Naive B cell (primary cell): Measurements from ENCODE around the gene ITPA. TPM values are rescaled to one million over a fixed set of nuclear protein-coding genes. Genes with fewer than 3 reads are reported as not detected.

Source experiments
- ATAC-seq, 2 donors: fragments of 150-1000 bp; cut with Tn5 transposase; 2 replicates each; pipeline ENCODE4 v1.10.0; 2021; ENCODE audit warnings: low read depth in 2 of 2, mild to moderate bottlenecking in 2 of 2, moderate library complexity in 2 of 2
- DNase-seq: peaks from one replicate; pipeline ENCODE4 v3.0.0; 2022
- H3K27ac Mint-ChIP-seq, 6 donors: one replicate each; pipeline ENCODE4 v1.8.0; 2020 to 2022; ENCODE audit warnings: mild to moderate bottlenecking in 6 of 6, mixed read lengths in 6 of 6, moderate library complexity in 5 of 6, inconsistent platforms in 2 of 6
- H3K27me3 Mint-ChIP-seq, 3 donors: one replicate each; pipeline ENCODE4 v1.8.0; 2021 to 2022; ENCODE audit warnings: mixed read lengths in 3 of 3, mild to moderate bottlenecking in 1 of 3
- H3K36me3 Mint-ChIP-seq, 2 donors: one replicate each; pipeline ENCODE4 v1.8.0; 2020 to 2022; ENCODE audit warnings: mixed read lengths in 2 of 2, inconsistent platforms in 1 of 2, mild to moderate bottlenecking in 1 of 2
- H3K4me1 Mint-ChIP-seq, 3 donors: one replicate each; pipeline ENCODE4 v1.8.0; 2020 to 2022; ENCODE audit warnings: mixed read lengths in 3 of 3, inconsistent platforms in 1 of 3, mild to moderate bottlenecking in 1 of 3, moderate library complexity in 1 of 3
- H3K4me3 Mint-ChIP-seq, 8 donors: one replicate each; pipeline ENCODE4 v1.8.0; 2020 to 2022; ENCODE audit warnings: mild to moderate bottlenecking in 8 of 8, mixed read lengths in 8 of 8, moderate library complexity in 8 of 8, inconsistent platforms in 2 of 8
- H3K9me3 Mint-ChIP-seq, 7 donors: one replicate each; pipeline ENCODE4 v1.8.0; 2020 to 2022; ENCODE audit warnings: mixed read lengths in 7 of 7, mild to moderate bottlenecking in 5 of 7, inconsistent platforms in 2 of 7, moderate library complexity in 1 of 7
- polyA plus RNA-seq, 6 donors: library from polyadenylated mRNA; unstranded; fragments of 300-500 nt; fragmentation: Illumina TruSeq; gene quantifications; one replicate each; pipeline ENCODE4 v1.2.3, GENCODE V29; 2021; ENCODE audit warnings: low read depth in 6 of 6

ITPA gene
- polyA plus RNA-seq, 6 donors from 2014 or later: 49.1 to 89.5 (median 75.0) TPM

DNA sequence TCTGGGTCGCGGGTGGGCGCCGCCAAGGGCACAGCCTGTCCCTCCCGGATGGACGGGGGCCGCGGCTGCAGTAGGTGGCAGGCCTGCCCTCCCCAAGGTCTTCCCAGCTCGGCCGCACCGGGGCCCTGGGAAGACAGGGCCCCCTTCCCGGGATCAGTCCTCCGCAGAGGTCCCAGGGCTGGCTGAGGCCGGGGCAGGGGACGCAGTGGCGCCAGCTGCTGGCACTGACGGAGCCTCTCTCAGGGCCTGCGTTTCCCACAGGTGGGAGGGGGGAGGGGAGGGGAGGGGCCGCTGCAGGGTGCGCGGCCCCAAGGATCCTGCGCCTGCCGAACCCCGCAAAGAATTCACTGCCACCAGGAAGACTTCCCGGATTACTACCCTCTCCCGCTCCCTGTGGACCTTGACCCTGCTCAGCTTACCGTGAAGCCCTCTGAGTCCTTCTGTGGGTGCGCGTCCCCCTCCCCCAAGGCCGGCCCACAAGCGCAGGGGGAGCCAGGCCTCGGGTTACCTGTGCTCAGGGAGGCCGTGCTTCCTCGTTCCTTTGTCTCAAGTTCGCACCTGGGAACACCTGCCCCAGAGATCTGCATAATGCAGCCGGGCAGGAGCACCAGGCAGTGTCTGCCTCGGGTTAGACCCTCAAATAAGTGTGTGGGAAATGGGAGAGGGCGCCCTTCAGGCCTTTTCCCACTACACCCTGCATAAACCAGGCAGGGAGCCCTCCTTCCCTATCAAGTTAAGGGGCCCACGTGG lies 41.0 kb upstream of the ITPA start:
- peak overlapping the region in 2 of 6 donors; percentile 59 to 74 for H3K27ac Mint-ChIP-seq

DNA sequence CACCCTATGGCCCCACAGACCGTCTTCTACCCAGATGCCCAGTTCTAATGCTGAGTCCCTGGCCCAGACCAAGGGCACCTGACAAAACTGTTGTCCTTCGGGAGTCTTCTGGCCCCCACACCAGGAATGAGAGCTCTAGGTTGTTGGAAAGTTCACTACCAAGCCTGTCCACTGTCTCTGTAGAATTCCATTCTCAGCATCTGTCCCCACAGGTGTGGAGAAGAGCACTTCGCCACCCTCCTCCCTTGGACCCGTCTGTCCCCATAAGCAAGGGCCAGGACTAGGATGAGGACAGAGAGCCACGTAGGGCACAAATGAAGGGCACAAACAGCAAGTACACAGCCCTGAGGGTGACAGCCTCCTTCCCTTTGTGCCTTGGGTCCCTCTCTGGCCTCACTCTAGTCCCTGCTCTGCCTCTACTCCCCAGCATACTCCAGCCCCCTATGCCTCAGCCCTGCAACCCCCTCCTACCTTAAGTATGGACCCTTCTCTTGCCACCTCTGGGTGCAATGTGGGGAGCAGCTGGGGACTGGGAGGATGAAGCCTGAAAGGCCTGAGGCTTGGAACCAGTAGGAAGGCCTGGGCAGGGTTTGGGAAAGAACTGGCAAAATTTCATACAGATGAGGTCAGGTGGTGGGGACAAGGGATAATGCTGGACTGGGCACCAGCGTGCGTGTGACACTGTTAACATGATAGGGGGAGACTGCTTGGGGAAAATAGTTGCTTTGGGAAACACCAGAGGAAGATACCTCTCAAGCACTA lies 40.3 kb upstream of the ITPA start:
- Mint-ChIP-seq H3K27ac (peak overlapping the region in 3 of 6 donors; percentile 2 to 74 (median 59)), H3K4me1 (peaks cover 9 to 23% (median 18%) of the 10 kb centered on the region in 3 donors), H3K27me3 (peaks cover 24 to 64% (median 38%) of the 10 kb centered on the region in 3 donors), H3K4me3 (peak overlapping the region in 3 of 8 donors; percentile 7 to 30 (median 17)), H3K36me3 (no peaks in the 10 kb centered on the region), H3K9me3 (no peaks in the 10 kb centered on the region)
- no peak for ATAC-seq
- DNase-seq: no peak

More for the DNA sequence above, 41.0 kb upstream of the ITPA start:
- Mint-ChIP-seq H3K36me3 (no peaks in the 10 kb centered on the region), H3K27me3 (peaks cover 28 to 64% (median 38%) of the 10 kb centered on the region in 3 donors), H3K4me1 (peaks cover 9 to 18% (median 18%) of the 10 kb centered on the region in 3 donors), H3K4me3 (peak overlapping the region in 3 of 8 donors; percentile 7 to 30 (median 17)), H3K9me3 (no peaks in the 10 kb centered on the region)
- no peak for DNase-seq
- no peak for ATAC-seq

DNA sequence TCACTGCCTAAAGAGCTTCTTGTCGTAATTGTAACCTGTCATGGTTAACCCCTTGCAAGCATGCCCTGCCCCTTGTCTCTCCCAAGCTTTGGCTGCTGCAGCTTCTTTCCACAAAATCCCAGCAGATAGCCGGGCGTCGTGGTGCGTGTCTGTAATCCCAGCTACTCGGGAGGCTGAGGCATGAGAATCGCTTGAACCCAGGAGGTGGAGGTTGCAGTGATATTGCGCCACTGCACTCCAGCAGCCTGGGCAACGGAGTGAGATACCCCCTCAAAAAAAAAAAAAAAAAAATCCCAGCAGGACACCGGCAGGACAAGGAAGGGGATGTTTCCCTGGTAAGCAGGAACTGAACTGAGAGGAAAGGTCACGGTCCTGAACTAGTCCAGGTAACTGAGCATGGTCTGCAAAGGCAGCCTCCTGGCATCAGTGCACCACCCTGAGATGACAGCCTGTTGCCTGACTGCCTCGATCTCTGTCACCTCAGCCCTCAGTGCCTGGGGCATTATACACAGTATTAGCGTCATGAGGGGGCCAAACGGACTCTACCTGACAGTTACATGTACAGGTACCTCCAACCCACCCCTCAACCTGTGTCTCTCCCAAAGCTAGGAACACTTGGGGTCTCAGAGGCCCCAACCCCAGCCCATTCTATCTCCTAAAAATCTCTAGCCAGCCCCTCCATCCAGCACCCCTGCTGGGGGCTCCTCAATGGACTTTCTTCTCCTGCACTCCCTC lies 37.7 kb upstream of the ITPA start:
- Mint-ChIP-seq H3K27ac (peak overlapping the region in 4 of 6 donors; percentile 6 to 87 (median 26)), H3K4me1 (peaks cover 12 to 32% (median 23%) of the 10 kb centered on the region in 3 donors), H3K9me3 (no peaks in the 10 kb centered on the region), H3K36me3 (no peaks in the 10 kb centered on the region), H3K27me3 (peaks cover 33 to 69% (median 55%) of the 10 kb centered on the region in 3 donors), H3K4me3 (peak overlapping the region; percentile 27 to 94 (median 82))
- no peak for ATAC-seq
- no peak for DNase-seq

DNA sequence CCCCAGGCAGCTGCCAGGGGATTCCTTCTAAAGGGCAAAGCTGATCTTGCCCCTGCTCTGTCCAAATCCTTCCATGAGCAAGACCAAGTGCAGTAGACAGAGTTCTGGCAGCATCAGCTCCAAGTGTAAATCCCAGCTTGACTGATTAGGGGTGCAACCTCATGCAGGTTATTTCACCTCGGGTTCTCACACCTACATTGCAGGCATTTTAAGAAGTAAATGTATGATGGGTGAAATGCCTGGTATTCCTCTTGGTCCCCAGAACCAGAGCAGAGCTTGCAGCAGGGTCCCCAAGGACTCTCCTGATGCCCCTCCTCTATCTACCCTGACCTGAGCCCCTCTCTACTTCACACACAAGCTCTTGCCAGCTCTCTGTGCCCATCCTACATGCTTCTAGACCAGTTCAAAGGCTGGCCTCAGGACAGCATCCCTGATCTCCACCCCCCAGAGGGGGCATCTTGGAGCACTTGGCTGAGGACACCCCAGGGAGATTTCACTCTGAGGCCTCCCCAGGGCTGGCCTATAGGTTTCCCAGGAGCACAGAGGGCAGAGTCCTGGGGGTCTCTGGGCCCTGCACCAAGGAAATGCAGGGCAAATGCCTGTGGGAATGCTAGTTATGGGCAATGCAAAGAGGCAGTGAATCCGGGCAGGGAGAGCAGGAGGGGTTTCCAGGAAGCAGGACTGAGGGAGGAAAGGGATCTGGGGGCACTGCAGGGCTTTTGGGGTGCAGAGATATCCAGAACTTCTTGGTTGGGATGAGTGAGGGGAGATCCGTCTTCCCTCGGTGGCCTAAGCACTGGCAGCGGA lies 37.0 kb upstream of the ITPA start:
- Mint-ChIP-seq H3K9me3 (no peaks in the 10 kb centered on the region), H3K4me1 (peaks cover 12 to 31% (median 22%) of the 10 kb centered on the region in 3 donors), H3K36me3 (no peaks in the 10 kb centered on the region), H3K27ac (peak overlapping the region in 4 of 6 donors; percentile 70 to 97 (median 80)), H3K27me3 (peaks cover 33 to 62% (median 52%) of the 10 kb centered on the region in 3 donors), H3K4me3 (peak overlapping the region; percentile 81 to 94 (median 85))
- ATAC-seq: no peak
- DNase-seq: no peak

DNA sequence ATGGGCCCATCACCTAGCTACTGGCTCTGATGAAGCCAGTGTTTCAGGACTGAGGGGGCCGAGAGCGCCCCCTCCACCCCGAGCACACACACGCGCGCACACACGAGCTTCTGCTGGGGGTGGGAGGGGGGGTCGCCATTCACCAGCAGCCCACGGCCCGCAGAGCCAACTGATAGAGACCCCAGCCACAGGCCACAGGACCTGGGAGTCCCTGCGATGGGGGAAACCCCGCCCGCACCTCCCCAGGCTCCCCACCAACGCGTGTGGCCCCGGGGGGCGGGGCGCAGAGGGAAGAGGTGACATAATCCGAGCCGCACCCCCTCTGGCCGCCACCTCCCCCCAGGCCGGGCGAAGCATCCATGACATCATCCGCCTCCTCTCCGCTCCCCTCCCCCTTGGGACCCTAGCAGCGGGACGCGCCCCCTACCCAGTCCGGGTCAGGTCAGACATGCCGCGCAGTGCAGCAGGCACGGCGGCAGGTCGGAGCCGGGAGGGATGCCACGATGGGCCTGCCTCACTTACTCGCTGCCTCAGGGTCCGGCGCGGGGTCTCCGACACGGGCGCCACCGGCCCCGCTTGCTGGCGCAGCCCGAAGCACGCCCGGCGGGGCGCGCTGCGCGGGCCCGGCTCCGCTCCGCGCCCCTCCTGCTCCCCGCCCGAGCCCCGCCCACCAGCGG lies 36.2 kb upstream of the ITPA start, which contains the start of gene LZTS3:
TSS of gene LZTS3 (minus strand) at position 617 of the 677 bp plus-strand sequence. CDS start 6,386 bp downstream, outside the sequence.
- peak within 1 kb of the TSS; percentile 81 to 94 (median 86) for H3K4me3 Mint-ChIP-seq
- peaks cover 33 to 58% (median 48%) of the 10 kb centered on the region in 3 donors for H3K27me3 Mint-ChIP-seq
- DNase-seq: peak; percentile 85
- no peaks in the 10 kb centered on the region for H3K9me3 Mint-ChIP-seq
- peaks cover 12 to 27% (median 18%) of the 10 kb centered on the region in 3 donors for H3K4me1 Mint-ChIP-seq
- H3K27ac Mint-ChIP-seq: peak within 1 kb of the TSS in 5 of 6 donors; percentile 65 to 97 (median 74)
- peak; percentile 83 to 84 for ATAC-seq
- H3K36me3 Mint-ChIP-seq: no peaks in the 10 kb centered on the region

DNA sequence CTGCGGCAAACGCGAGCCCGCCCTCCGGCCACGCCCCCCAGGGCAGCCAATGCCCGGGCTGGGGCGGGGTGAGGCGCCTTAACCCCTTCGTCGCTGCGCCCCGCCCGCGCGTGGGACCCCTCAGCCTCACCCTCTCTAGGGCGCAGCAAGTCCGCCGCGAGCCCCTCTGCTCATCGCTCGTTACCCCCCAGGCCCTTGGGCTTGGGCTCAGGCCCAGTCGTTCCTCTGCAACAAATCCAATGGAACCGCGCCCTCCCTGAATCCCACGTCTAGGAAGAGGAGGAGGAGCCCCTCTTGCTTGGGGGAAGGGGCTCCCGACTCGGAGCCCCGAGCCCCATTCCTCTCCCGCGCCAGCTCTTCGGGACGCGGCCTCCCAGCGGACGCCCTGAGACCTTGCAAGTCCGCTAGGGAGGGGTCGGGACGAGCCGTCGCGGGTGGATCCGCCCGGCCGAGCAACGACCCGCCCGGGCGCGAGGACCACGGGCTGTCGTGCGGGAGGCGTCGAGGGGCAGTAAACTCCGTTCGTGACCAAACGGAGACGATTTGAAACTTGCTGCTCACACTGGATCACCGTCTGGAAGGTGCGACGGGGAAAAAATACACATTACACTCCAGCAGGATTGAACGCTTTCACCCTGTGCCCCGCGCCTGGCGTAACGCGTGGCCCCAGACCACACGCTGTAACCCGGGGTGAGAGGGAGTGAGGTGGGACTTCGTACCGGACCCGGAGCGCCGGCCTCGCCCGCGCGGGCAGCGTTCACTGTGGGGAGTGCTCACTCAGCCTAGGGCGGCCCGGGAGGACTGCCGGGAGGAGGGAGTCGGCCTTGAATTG lies 35.5 kb upstream of the ITPA start:
- DNase-seq (peak; percentile 88), ATAC-seq (peak; percentile 8 to 10)
- H3K9me3 Mint-ChIP-seq: no peaks in the 10 kb centered on the region
- peaks cover 28 to 51% (median 41%) of the 10 kb centered on the region in 3 donors for H3K27me3 Mint-ChIP-seq
- peak overlapping the region; percentile 60 to 91 (median 84) for H3K4me3 Mint-ChIP-seq
- peak overlapping the region in 5 of 6 donors; percentile 38 to 89 (median 74) for H3K27ac Mint-ChIP-seq
- H3K4me1 Mint-ChIP-seq: peaks cover 8 to 22% (median 14%) of the 10 kb centered on the region in 3 donors
- H3K36me3 Mint-ChIP-seq: no peaks in the 10 kb centered on the region

DNA sequence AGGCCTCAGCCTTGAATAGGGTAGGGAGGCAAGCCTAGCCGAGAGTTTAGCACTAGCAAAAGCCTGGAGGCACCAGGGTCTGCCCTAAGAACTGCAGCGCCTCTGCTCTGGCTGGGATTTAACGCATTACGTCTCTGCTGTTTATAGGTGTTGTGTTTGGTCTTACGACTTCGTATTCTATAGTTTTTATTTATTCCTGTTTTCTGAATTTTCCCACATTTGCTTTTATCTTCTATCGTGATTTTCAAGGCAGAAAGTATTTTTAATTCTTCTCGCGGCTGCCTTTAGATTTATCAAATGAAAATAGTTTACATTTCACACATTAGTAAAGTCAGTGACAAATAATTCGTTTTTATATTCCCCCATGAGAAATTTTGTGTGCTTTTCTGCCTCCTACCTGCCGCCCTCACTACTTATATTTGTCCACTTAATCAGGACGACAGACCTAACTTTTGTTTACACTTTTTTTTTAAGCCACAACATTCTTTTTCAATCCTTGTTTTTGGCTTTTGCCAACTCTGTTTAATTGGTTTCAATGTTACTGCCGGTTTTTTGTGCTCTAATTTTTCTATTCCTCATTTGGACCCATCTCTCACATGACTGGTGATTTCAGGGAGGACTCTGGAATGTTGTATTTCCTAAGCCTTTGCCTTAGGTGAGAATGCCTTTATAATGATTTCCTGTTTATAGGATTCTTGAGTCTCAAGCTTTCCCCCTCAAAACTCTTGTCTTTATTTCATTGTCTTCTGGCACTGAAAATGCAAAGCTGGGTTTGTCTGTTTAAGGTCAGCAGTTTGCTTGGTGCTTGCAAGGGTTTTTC lies 34.6 kb upstream of the ITPA start:
- H3K36me3 Mint-ChIP-seq: no peaks in the 10 kb centered on the region
- ATAC-seq (no peak), DNase-seq (no peak)
- H3K9me3 Mint-ChIP-seq: no peaks in the 10 kb centered on the region
- H3K4me3 Mint-ChIP-seq: peak overlapping the region; percentile 60 to 91 (median 84)
- peaks cover 8 to 21% (median 11%) of the 10 kb centered on the region in 3 donors for H3K4me1 Mint-ChIP-seq
- peak overlapping the region in 5 of 6 donors; percentile 34 to 89 (median 68) for H3K27ac Mint-ChIP-seq
- H3K27me3 Mint-ChIP-seq: peaks cover 20 to 43% (median 33%) of the 10 kb centered on the region in 3 donors

DNA sequence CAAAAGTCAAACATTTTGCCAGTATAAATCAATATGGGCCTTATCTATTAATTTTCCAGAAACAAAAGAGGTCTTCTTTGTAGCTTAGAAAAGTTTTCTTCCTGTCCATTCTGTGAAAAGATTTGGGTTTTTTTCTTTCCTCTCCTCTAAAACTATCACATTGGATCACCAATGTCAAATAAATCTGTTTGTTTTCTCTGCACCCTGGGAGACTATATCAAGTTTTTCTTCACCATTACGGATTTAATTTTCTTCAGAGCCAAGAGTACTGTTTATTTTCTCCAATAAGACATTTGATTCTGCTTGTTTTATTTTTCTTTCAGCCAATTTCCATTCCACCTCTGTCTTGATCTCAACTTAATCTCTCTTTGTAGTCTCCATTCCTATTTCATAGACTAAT lies 34.0 kb upstream of the ITPA start:
- H3K9me3 Mint-ChIP-seq: no peaks in the 10 kb centered on the region
- ATAC-seq (no peak), DNase-seq (no peak)
- peak overlapping the region in 3 of 8 donors; percentile 6 to 60 (median 8) for H3K4me3 Mint-ChIP-seq
- peaks cover 16 to 39% (median 28%) of the 10 kb centered on the region in 3 donors for H3K27me3 Mint-ChIP-seq
- H3K27ac Mint-ChIP-seq: no peak overlapping the region
- H3K36me3 Mint-ChIP-seq: no peaks in the 10 kb centered on the region
- H3K4me1 Mint-ChIP-seq: peaks cover 8 to 21% (median 11%) of the 10 kb centered on the region in 3 donors

DNA sequence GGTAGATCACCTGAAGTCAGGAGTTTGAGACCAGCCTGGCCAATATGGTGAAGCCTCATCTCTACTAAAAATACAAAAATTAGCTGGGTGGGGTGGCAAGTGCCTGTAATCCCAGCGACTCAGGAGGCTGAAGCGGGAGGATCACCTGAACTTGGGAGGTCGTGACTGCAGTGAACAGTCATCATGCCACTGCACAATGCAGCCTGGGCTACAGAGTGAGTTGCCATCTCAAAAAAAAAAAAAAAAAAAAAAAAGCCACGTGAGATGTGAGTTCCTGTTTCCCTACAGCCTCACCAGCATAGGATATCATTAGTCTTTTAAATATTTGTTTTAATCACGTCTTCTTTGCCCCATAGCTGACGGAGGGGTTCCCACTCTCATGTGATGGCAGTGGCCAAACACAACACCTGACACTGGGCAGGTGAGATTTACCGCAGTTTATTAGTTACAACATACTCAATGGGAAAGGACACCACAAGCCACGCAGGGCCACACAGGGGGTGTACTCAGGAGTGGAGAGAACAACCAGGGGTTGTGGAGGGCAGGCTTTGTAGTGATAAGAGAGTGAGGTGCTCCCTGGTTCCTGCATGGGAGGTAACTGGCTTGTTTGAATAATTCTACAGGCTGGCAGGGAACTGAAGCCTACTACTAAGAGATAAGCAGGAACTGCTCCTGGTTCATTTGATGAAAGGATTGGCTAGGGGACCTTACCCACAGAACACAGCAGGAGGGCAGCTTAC lies 31.4 kb upstream of the ITPA start:
- ATAC-seq (no peak), DNase-seq (no peak)
- Mint-ChIP-seq H3K4me3 (peak overlapping the region in 1 of 8 donors; percentile 27), H3K36me3 (no peaks in the 10 kb centered on the region), H3K9me3 (no peaks in the 10 kb centered on the region), H3K27me3 (peaks cover 9 to 17% (median 15%) of the 10 kb centered on the region in 3 donors), H3K27ac (peak overlapping the region in 1 of 6 donors; percentile 72), H3K4me1 (peaks cover 3 to 14% (median 5%) of the 10 kb centered on the region in 3 donors)

DNA sequence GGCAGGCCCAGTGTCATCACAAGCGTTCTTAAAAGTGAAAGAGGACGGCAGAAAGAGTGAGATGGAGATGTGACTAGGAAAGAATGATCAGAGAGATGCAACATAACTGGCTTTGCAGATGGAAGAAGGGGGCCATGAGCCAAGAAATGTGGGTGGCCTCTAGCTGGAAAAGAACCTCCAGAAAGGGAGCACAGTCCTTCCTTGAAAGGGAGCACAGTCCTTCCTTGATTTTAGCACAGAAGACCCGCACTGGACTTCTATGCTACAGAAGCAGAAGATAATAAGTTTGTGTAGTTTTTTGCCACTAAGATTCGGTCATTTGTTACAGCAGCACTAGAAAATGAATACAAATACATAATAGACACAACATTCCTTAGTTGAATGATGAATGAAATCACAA lies 29.0 kb upstream of the ITPA start:
- Mint-ChIP-seq H3K27ac (peak overlapping the region in 2 of 6 donors; percentile 44 to 64), H3K4me1 (no peaks in the 10 kb centered on the region), H3K9me3 (no peaks in the 10 kb centered on the region), H3K36me3 (no peaks in the 10 kb centered on the region), H3K4me3 (no peak overlapping the region), H3K27me3 (peaks cover 0 to 5% (median 4%) of the 10 kb centered on the region in 3 donors)
- ATAC-seq: no peak
- DNase-seq: no peak
